Renal cortical epithelial cell (primary cell): ENCODE measurements around the gene TRPM6. TPM values are rescaled to one million over a fixed set of nuclear protein-coding genes. Genes with fewer than 3 reads are reported as not detected.
A peak's percentile ranks its signal among the peaks of the same experiment; 100 is the strongest.

Source experiments
- DNase-seq: peaks from one replicate; pipeline ENCODE4 v3.0.0-alpha.2; 2011; ENCODE audit warnings: low read depth
- total RNA-seq: library from RNA; depleted of rRNA; stranded (reverse); fragments of >200 nt; gene quantifications from 2 replicates; pipeline ENCODE4 v1.2.3, GENCODE V29; 2014

The TRPM6 gene
- total RNA-seq, 1 donor from 2014 or later, result 0.15 TPM

DNA sequence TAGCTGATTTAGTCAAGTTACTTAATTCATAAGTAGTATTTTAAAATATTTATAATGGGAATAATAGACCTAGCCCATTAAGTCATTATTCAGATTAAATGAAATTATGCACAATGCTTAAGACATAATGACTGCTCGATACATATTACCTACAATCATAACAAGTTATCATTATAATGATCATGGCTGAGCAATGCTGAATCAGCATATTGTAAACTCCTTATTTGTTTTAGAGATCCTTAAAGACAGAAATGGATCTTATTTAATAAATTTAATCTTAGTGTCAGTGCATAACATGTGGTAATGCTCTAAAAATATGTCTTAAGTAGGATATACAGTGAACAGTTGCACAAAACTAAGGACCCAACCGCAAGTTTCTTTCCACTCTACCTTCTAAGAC, 169.0 kb downstream of the TRPM6 start:
- DNase-seq, result no peak

DNA sequence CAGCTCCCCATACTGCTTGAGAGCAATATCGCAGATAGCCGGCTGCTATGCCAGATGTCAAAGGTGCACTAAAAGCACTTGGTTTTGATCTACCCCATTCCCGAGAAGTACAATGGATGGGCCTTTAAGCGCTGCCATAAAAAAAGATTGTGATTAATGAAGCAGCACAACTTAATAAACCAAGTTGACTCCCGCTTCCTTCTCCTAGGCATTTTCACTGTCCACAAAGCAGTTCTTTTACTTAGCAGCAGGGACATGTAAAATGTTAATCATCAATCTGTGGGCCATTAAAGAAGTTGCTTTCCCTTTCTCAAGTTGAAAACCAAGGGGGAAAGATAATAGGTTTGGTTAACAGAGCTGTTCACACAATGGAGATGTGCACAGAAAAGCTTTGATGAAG, 176.4 kb downstream of the TRPM6 start:
- DNase-seq, result peak; percentile 75

DNA sequence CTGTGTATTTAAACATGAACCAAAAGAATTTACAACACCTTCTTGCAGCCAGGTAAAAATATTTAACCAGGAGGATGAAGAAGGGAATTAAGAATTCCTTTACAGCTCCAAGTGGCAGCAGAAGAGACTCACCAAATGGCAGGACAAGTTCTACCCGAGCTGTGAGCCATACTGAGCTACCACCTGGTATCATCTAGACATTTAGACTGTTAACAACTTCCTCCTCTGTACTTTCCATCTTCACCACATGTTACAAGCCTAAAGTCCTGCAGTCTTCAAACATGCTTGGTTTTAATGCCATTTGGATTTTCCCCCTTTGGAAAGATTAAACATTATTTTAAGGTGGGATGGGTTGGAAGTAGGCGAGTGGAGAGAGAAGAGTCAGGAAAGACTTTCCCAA, 190.2 kb downstream of the TRPM6 start:
- no peak for DNase-seq

DNA sequence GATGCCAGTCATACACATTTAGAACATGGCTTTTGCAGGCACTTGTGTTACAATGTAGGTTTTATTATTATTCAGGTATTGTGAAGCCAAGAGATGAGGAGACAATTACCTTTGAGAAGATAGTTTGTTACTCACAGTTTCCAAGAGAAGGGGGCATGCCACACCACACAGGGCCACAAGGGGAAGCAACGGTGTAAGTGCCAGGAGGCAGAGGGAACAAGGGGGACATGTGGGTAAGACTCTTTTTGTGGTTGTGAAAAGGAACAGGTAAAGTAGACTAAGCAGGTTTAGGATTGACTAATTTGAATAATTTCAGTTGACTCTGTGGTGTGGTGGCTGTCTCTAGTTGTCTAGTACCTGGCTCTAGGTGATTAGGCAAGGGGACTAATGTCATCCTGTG, 191.2 kb downstream of the TRPM6 start:
- DNase-seq, result no peak

DNA sequence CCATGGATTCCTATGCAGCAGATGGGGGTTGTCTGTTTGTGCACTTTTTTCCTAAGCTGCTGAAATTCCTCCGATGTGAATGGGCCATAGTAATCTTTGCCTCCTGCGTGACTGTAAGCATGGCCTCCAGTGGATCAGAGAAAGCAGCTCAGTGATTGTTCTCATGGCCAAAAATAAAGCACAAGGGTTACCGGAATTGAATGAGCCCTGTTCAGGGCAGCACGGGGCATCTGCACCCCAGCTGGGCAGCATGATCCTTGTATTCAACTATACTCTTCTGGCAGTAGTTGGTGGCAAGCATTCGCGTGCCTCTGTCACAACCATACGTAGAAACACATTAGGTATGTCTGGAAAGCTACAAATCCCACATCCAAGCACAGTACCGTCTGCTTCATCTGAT, 196.7 kb downstream of the TRPM6 start:
- DNase-seq, result no peak

DNA sequence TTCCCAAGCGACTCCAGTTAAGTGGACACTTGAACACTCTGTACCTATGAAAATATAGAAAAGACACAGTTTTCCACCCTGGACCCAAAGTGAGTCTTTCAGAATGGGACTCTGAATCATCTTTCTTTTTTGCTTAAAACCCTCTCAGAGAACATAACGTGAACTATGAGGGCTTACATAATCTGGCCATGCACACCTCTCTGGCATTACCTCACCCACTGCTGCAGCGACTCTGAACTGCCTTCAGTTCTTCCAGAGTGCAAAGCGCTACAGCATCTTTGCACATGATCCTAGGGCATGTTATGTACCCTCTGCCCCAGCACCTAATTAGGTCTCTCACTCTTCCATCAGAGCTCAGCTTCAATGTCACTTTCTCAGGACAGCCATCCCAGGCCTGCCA, 204.4 kb downstream of the TRPM6 start:
- DNase-seq, result no peak

DNA sequence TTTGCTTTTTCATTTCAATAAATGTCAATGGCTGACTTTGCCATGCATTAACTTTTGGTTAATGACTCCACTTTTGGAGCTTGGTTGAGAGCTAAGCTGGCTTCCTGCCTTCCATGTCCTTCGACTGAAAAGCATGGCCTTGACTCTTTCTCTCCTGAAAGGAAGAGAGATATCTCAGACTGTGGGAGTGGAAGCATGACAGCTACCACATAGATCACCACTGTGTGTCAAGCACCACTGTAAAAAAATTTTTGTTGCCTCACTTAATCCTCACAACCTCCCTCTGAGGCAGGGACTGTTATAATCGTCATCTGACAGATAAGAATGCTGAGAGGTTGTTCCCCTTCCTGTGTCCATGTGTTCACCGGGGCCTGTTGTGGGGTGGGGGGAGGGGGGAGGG, 205.8 kb downstream of the TRPM6 start:
- no peak for DNase-seq

DNA sequence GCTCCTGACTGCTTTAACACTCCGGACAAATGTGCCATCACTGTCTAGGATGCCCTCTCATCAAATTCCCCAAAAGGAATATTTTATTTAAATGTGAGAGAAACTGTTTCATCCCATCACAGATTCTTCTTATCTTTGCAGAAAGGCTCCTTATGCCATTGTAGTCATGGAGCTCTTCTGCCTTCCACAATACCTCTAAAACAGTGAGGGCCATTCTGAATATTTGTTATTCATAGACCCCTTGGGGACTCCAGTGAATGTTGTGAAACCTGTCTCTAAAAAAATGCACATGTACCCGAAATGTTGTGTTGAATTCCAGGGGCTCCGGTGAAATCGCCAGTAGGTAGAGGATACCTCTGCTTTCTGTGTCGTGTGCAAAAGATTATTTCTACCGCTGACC, 213.6 kb downstream of the TRPM6 start:
- DNase-seq, result no peak

Other genes starting within 250 kb of the TRPM6 start
- gene C9orf40, start 65.0 kb upstream of the TRPM6 start, total RNA-seq, result 3.0 and 3.1 TPM in 2 replicates
- 43.4 and 46.4 TPM in 2 replicates for gene CARNMT1, start 140.4 kb upstream of the TRPM6 start, total RNA-seq
- 14.6 and 24.8 TPM in 2 replicates for gene NMRK1, start 200.2 kb upstream of the TRPM6 start, total RNA-seq
- gene OSTF1, start 200.6 kb upstream of the TRPM6 start, total RNA-seq, result 37.2 and 81.6 TPM in 2 replicates